OCI-LY3 (cell line): ENCODE data around the gene FOXO1.

Experiments
- EZH2phosphoT487 ChIP-seq: fragments of 200-600 bp; shearing (Covaris generic); IDR thresholded peaks from 2 replicates; pipeline ENCODE4 v1.6.1; 2018; ENCODE audit warnings: antibody characterized with exemption, mixed run types, low read depth
- TF ChIP-seq, protein P1 (sequence below): fragments of 200-600, 300-600 bp; sonication (generic); IDR thresholded peaks from 2 replicates; pipeline ENCODE4 v1.5.1; 2014; ENCODE audit warnings: antibody characterized with exemption, low read length, low read depth

DNA sequence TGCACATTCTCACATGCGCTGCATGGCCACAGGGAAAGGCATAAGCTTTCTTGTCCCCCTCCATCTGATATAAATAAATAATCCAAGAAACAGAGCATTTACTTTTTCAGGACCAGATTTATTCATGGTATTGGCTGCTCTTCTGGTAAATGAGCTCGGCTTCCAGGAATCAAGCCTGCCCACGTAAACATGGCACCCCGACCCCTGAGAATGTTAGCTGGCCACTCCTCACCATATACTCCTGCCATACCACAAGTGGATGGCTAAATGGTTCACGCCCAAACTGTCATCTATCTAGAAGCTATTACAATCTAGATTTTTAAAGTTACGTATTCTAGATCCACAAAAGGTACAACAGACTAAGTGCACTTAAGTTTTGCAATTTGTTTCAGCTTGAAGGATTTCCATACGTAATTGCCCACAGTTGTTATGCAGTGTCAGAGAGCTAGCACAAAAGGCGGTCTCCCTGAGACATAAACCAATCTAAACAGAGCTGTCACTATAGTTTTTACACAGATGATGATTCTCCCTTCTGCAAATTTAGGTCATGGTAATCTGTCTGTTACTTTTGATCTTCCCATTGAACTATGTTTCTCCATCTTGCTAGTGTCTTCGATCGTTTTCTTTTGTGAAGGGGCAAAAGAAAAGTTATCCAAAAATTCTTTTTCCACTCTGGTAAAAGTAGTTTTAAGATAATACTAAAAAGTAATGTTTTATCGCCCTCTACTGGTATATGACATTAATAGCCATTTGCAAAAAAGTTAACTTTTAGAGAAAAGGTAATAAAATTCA, 16.2 kb upstream of the FOXO1 start:
- TF ChIP-seq, protein P1, sequence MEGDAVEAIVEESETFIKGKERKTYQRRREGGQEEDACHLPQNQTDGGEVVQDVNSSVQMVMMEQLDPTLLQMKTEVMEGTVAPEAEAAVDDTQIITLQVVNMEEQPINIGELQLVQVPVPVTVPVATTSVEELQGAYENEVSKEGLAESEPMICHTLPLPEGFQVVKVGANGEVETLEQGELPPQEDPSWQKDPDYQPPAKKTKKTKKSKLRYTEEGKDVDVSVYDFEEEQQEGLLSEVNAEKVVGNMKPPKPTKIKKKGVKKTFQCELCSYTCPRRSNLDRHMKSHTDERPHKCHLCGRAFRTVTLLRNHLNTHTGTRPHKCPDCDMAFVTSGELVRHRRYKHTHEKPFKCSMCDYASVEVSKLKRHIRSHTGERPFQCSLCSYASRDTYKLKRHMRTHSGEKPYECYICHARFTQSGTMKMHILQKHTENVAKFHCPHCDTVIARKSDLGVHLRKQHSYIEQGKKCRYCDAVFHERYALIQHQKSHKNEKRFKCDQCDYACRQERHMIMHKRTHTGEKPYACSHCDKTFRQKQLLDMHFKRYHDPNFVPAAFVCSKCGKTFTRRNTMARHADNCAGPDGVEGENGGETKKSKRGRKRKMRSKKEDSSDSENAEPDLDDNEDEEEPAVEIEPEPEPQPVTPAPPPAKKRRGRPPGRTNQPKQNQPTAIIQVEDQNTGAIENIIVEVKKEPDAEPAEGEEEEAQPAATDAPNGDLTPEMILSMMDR, result peak; percentile 82
- TF ChIP-seq EZH2phosphoT487, result no peak
